Measurements from ENCODE around the gene PCDH15.

Gene PCDH15

DNA sequence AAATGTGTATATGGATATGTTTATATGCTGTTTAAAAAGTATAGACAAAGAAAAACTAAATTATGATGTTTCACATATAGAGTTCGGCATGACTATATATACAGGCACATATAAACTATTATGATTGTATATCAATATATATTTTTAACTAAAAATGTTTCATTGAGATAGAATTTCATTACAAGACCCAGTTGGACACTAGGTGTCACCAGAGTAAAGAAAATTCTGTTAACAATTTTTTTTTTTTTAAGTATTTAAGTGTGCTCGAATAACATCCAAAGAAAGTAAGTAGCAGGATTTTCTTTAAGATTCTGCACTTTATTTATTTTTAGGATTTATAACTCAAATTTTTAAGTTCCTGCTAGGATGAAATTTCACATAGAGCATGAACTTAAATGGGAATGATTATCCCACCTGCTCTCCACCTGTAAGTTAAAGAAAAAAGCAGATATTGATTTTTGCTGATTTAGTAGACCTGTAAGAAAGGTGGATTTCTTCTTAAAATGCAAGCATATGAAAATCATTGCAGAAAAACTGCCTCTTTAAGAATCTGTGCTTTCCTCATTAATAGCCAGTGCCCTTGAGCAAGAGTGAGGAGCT, 961.5 kb downstream of the PCDH15 start:
- peak; percentile 1 to 21 for DNase-seq

DNA sequence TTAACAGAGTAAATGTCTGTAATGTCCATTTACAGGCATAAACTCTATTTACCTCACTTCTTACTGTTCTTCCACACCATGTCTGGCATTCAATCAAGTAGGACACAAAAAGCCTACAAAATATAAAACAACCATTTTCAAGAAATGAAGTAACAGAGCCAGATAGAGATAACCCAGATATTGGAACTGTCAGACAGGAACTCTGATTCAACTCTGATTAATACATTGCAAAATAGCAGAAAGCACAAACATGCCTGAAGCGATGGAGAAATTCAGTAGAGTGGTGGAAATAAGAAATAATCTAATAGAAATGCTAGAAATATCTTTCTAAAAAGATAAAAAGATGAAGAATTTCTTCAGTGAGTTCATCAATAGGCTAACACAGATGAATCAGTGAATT, 964.4 kb downstream of the PCDH15 start:
- DNase-seq: no peak

DNA sequence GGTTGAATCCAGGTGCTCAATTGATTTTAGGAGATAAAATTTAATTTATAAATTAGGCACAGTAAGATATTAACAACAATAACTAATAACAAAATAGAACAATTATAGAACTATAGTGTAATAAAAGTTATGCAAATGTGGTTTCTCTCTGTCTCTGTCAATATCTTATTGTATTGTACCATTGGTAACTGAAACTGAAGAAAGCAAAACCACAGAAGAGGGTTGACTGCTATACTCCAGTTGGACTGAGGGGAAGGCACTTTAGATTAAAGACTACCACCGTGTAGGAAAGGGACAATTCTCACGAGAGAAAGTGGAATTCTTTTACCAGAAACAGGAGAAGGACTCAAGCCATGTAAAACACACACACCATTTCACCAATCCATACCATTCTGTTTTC, 967.1 kb downstream of the PCDH15 start:
- DNase-seq: no peak

DNA sequence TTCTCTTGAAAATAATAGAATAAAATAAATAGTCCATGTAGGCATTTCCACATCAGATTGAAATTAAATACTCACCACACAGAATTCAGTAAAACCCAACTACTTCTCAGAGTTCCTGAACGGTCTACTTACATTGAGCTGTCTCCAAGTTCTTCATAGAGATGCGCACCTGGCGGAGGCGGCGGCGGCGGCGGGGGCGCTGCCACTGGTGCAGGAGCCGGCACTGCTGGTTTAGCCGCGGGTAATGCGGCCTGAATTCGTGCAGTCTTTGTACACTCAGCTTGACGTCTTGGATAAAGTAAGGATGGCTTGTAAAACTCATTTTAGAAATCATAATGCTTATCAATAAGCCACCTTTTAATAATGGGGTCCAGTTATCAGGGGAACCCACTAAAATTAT, 973.8 kb downstream of the PCDH15 start:
- no peak for DNase-seq

DNA sequence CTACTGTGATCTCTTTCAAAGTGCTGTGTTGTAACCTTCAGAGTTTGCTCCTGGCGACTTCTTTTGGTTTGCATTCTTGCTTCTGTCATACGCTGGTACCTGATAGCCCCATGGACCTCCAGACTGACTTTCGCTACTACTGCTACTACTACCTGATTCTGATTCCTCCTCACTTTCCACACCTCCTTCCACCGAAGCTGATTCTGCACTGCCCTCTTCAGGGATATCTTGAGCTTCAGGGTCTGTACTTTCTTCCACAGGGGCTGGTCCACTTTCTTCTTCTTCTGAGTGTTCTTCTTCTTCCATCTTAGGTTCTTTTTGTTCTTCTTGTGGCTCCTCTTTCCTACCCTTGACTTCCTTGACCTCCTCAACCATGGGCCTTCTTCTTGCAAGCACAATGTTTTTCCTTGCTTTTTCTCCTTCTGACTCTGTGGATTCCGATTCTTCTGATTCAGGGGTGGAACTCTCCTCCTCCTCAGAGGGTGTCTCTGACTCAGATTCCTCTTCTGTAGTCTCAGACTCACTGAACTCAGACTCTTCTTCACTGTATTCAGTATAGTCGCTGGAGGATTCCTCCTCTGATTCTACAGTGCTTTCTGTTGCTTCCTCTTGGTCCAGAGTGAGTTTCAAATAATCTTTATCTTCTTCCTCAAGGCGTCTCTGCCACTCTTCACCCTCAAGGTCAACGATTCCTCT, 992.2 kb downstream of the PCDH15 start:
- DNase-seq: no peak

DNA sequence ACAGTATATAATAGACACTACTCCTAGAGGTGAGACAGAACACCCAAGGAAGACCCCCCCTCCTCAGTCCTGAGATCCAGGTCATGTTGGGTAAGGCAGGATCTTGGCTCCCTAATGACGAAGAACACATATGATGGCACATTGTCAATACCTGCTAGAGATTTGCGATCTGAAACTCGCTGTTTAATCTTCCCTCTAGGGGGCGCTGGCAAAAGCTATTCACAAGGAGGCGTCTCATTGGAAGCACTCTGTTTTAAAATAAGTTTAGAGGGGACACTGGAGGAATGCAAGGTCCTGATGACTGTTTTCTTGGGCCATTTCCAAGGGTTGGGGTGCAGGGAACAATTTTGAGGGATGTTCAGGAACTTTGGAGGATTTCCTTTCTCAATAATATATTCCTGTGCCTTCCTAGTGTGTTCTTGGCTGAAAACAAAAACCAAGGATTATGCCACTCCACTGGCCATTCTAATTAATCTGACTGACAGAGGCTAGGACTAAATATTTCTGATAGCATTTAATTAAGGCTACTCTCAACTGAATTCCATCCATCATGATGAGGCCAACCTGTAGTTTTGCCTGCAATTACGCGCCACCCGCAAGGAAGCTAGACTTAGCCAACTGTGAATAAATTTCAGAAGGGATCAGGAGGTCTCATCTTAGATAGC, 1014.7 kb downstream of the PCDH15 start:
- no peak for DNase-seq

DNA sequence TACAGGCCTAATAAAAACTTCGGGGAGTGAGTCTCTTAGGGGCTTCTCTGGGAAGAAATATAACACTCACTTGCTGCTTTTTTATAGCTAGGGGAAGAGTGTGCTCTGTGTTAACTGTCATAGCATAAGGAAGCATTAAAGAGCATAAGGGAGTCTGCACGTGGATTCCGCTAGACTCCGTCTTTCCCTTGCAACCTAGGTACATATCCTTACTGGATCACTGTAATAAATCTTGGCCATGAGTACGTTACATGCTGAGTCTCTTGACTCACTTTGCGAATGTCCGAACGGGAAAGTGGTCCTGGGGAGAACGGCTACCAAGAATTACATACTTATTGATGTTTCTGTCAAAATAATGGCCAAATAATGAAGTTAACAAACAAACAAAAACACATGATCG, 1029.3 kb downstream of the PCDH15 start:
- no peak for DNase-seq

DNA sequence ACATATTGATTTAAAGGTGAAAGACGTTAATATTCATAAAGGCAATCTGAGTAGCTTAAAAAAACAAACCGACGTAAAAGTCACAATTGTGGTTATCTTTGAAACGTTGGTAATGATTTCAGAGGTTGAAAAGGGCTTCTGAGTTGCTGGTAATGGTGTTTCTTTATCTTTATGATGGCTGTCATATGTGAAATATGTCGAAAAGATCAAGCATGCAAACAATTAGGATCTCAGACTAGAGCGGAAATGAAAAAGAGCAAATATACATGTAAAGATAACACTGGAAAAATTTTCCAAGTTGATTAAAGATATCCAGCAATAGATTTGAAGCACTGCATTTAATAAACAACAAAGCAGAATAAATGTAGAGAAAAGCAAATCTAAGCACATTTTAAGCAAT, 1030.1 kb downstream of the PCDH15 start:
- no peak for DNase-seq

DNA sequence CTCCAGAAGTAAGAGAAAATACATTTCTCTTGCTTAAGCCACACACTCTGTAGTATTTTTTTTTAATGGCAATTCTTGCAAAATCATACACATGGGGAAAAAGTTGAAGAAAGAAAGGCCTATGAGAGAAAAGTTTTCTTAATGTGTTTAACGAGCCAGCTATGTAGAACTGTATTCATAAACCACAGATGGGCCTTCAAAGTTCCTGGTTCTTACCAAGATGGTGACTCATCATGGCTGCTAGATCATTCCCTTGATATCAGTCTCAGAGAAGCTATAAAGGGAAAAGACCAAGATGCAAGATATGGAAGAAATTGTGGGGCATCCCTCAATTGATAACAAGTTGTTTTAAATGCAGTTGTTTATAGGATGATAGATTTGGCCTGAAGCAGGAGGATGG, 1035.7 kb downstream of the PCDH15 start:
- no peak for DNase-seq

DNA sequence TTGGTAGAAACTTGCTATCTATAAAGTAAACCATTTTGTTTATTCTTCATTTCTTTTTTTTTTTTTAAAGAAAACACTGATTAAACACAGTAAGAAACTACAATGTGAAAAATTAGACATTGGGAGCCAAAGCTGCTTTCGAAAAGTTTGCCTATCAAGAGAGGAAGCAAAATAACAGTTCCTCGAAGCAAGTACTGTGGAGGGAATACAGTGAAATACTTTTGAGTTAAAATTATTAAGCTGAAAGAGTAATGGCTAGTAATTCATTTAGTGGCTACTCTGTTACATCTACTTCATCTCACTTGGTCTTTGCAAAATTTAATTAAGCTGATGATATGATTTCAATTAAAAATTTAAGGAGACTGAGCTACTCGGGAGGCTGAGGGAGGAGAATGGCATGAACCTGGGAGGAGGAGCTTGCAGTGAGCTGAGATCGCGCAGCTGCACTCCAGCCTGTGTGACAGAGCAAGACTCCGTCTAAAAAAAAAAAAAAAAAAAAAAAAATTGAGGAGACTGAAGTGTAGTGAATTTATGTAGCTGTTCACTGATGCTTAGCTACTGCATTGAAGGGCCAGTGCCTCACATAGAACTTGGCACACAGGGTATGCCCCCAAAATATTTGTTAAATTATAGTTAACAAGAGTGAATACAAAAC, 1046.3 kb downstream of the PCDH15 start:
- DNase-seq: no peak
